NCI-H1694 treated with DMSO at 0.1 percent for 48 hours (cell line): ENCODE measurements around the gene SOWAHB.

ENCODE experiments used
- DNase-seq: peaks from one replicate; lab custom pipeline; 2025; lab: John Stamatoyannopoulos, UW

SOWAHB gene

GRCh38 chr4:76897536-76898384 lies at the start of gene SOWAHB:
Gene SOWAHB (minus strand): TSS chr4:76898144. CDS start chr4:76897849, 295 bp downstream.
- DNase-seq = no peak

GRCh38 chr4:76947369-76947768 lies 49.4 kb upstream of the SOWAHB start:
- no peak for DNase-seq

- no peak for DNase-seq
These were observed 45.8 kb upstream of the SOWAHB start for GRCh38 chr4:76943790-76944189.

GRCh38 chr4:76943129-76943620 lies 45.2 kb upstream of the SOWAHB start:
- DNase-seq = no peak

- no peak for DNase-seq
These were observed 41.2 kb upstream of the SOWAHB start for GRCh38 chr4:76939184-76939583.

- DNase-seq = no peak
These were observed 33.8 kb upstream of the SOWAHB start for GRCh38 chr4:76931576-76932276.

GRCh38 chr4:76931087-76931486 lies 33.1 kb upstream of the SOWAHB start:
- DNase-seq = no peak

- DNase-seq = no peak
These were observed 32.7 kb upstream of the SOWAHB start for GRCh38 chr4:76930685-76931084.

GRCh38 chr4:76926841-76927240 lies 28.9 kb upstream of the SOWAHB start:
- DNase-seq = no peak

- no peak for DNase-seq
These were observed 25.8 kb upstream of the SOWAHB start for GRCh38 chr4:76923619-76924357.

- no peak for DNase-seq
These were observed 22.8 kb upstream of the SOWAHB start for GRCh38 chr4:76920715-76921114.

- no peak for DNase-seq
These were observed 11.8 kb upstream of the SOWAHB start for GRCh38 chr4:76909711-76910110.

- no peak for DNase-seq
These were observed 7.6 kb upstream of the SOWAHB start for GRCh38 chr4:76905521-76905920.

- no peak for DNase-seq
These were observed 6.8 kb upstream of the SOWAHB start for GRCh38 chr4:76904646-76905190.

GRCh38 chr4:76902233-76902890 lies 4.4 kb upstream of the SOWAHB start:
- no peak for DNase-seq

GRCh38 chr4:76898949-76899645 lies 1.2 kb upstream of the SOWAHB start:
- DNase-seq = no peak

GRCh38 chr4:76898385-76898692 lies 395 bp upstream of the SOWAHB start:
- DNase-seq = no peak

GRCh38 chr4:76896614-76897535 lies 1.1 kb downstream of the SOWAHB start:
- no peak for DNase-seq

- DNase-seq = no peak
These were observed 1.9 kb downstream of the SOWAHB start for GRCh38 chr4:76896048-76896447.

GRCh38 chr4:76895619-76896018 lies 2.3 kb downstream of the SOWAHB start:
- no peak for DNase-seq
